Measurements from ENCODE around the gene UBN2. TPM values are rescaled to one million over a fixed set of nuclear protein-coding genes. Genes with fewer than 3 reads are reported as not detected.

UBN2 gene
- total and polyA plus RNA-seq, 2 of the 13 experiments (the other 11 are each of a cell fraction or from before 2014, with no cell fraction given), result 5.6 to 5.7 TPM

GRCh38 chr7:139297795-139298194 is 66.8 kb downstream of the UBN2 start (continued):
- TF ChIP-seq, protein P1, sequence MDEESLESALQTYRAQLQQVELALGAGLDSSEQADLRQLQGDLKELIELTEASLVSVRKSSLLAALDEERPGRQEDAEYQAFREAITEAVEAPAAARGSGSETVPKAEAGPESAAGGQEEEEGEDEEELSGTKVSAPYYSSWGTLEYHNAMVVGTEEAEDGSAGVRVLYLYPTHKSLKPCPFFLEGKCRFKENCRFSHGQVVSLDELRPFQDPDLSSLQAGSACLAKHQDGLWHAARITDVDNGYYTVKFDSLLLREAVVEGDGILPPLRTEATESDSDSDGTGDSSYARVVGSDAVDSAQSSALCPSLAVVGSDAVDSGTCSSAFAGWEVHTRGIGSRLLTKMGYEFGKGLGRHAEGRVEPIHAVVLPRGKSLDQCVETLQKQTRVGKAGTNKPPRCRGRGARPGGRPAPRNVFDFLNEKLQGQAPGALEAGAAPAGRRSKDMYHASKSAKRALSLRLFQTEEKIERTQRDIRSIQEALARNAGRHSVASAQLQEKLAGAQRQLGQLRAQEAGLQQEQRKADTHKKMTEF (CRISPR knock-in tag; IDR thresholded peaks at IDR 0.05), result 0 out of 2 replicates have a peak, but pooled peaks have one; percentile 34
- TF ChIP-seq ELF3 (CRISPR knock-in tag; IDR thresholded peaks at IDR 0.05) (peak; percentile 49), GABPA (IDR thresholded peaks at IDR 0.05; ENCODE audit: low read depth, low read length) (no peak), GABPA (CRISPR knock-in tag; IDR thresholded peaks at IDR 0.05; ENCODE audit: low read depth) (peak; percentile 43)

DNA sequence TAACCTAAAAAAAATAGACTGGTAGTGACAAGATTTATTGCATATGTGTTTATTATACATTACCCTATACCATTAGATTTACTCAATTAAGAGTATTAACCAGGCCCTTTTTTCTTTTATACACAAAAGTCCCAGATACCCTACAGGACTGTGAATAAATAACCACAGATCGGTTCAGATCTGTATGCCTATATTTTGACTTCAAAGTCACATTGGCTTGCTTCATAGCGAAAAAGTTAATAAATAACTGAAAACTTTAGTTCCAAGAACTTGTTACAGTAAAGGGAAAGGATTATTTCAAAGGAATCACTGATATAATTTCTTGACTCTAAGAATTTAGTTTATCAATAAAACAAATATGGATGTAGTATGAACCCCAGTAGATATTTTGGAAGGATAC is 68.3 kb downstream of the UBN2 start:
- in situ Hi-C loops (cut with HindIII; ENCODE audit: extremely low pct_ligation_motif_present, low pct_unique_long_range_greater_than_20kb), result no loop called here
- no peak overlapping the region; a peak in 1 of 6 replicates for H3K4me3 ChIP-seq (replicated peaks in 1 of 3; ENCODE audit: insufficient read depth in 1 of 3, low read depth in 2 of 3, low read length in 3 of 3)
- no TSS peak for BruUV-seq (replicated peaks)
- no peaks in the 10 kb centered on the region for H3K27me3 ChIP-seq (ENCODE audit: control insufficient read depth in 1 of 2, insufficient read depth in 2 of 2, low read length in 2 of 2)
- peak overlapping the region; percentile 21 for H3K4me2 ChIP-seq (ENCODE audit: low read depth, low read length)
- no peak overlapping the region for H2AFZ ChIP-seq (ENCODE audit: low read length)
- CTCF ChIA-PET (ENCODE audit: low intra/inter-chr PET ratio, low total read pairs), result no interaction called here
- POLR2A ChIA-PET, result interaction anchor here (1.0 kb wide), 1 partner anchor 23 kb away, joined by 3 read pairs; no protein-coding TSS in a partner anchor
- FAIRE-seq (no peak), DNase-seq (ENCODE audit: low spot score) (peak; percentile 43), ATAC-seq (peak; percentile 75)
- 37% methylated on average over 2 of the region's 2 CpGs for WGBS (ENCODE audit: low lambda C conversion rate)
- no peaks in the 10 kb centered on the region for H3K79me2 ChIP-seq (ENCODE audit: insufficient read depth, low read length)
- no peak overlapping the region for H3K9ac ChIP-seq (ENCODE audit: insufficient read depth, low read depth, low read length)
- H3K9me3 ChIP-seq (ENCODE audit: low read length), result no peaks in the 10 kb centered on the region
- H3K4me1 ChIP-seq (ENCODE audit: insufficient read depth, low read length), result peaks cover 72% of the 10 kb centered on the region
- H3K36me3 ChIP-seq (replicated peaks in 1 of 2; ENCODE audit: control insufficient read depth in 1 of 2, insufficient read depth in 2 of 2, low read length in 2 of 2), result no peaks in the 10 kb centered on the region; a peak in 1 of 5 replicates
- no peaks in the 10 kb centered on the region for H4K20me1 ChIP-seq (ENCODE audit: insufficient read depth, low read length)
- intact Hi-C loops (cut with micrococcal nuclease; ENCODE audit: unreplicated experiment), result loop anchor here (1.0 kb wide), 1 partner anchor 41 kb away; no protein-coding TSS in a partner anchor
- H3K27ac ChIP-seq (ENCODE audit: extremely low read length, insufficient read depth, low read length), result peak overlapping the region; percentile 24
- no peak for TF ChIP-seq ZFP36 (IDR thresholded peaks at IDR 0.05; ENCODE audit: borderline replicate concordance, low read depth, low read length, partially characterized antibody)
- TF ChIP-seq EHMT2 (IDR thresholded peaks at IDR 0.05; ENCODE audit: borderline replicate concordance, low read depth, low read length), result no peak
- TF ChIP-seq ARID3A (IDR thresholded peaks at IDR 0.05; ENCODE audit: low read depth, low read length), result 0 out of 2 replicates have a peak, but pooled peaks have one; percentile 21
- peak; percentile 26; the same call in 1 of the 2 replicates for TF ChIP-seq ISL2 (CRISPR knock-in tag; IDR thresholded peaks at IDR 0.05)
- 0 out of 2 replicates have a peak, but pooled peaks have one; percentile 14 for TF ChIP-seq BCL6 (CRISPR knock-in tag; IDR thresholded peaks at IDR 0.05)
- TF ChIP-seq EP300 (IDR thresholded peaks at IDR 0.05; ENCODE audit: low read depth in 2 of 2, low read length in 2 of 2), result peak in 1 of 2 experiments; percentile 28; a peak in 2 of 4 replicates
- TF ChIP-seq EP300 (CRISPR knock-in tag; IDR thresholded peaks at IDR 0.05; ENCODE audit: borderline replicate concordance), result no peak
- no peak for TF ChIP-seq ZNF501 (CRISPR knock-in tag; IDR thresholded peaks at IDR 0.05)
- TF ChIP-seq, protein P2, sequence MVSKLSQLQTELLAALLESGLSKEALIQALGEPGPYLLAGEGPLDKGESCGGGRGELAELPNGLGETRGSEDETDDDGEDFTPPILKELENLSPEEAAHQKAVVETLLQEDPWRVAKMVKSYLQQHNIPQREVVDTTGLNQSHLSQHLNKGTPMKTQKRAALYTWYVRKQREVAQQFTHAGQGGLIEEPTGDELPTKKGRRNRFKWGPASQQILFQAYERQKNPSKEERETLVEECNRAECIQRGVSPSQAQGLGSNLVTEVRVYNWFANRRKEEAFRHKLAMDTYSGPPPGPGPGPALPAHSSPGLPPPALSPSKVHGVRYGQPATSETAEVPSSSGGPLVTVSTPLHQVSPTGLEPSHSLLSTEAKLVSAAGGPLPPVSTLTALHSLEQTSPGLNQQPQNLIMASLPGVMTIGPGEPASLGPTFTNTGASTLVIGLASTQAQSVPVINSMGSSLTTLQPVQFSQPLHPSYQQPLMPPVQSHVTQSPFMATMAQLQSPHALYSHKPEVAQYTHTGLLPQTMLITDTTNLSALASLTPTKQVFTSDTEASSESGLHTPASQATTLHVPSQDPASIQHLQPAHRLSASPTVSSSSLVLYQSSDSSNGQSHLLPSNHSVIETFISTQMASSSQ (IDR thresholded peaks at IDR 0.05; ENCODE audit: low read depth), result peak; percentile 79
- TF ChIP-seq, protein P2 (CRISPR knock-in tag; IDR thresholded peaks at IDR 0.05; ENCODE audit: borderline replicate concordance), result peak; percentile 52; the same call in 1 of the 2 replicates
- TF ChIP-seq MAF1 (CRISPR knock-in tag; IDR thresholded peaks at IDR 0.05; ENCODE audit: borderline replicate concordance), result no peak
- no peak for TF ChIP-seq ZNF225 (CRISPR knock-in tag; IDR thresholded peaks at IDR 0.05)
- no peak for TF ChIP-seq FOXA3 (CRISPR knock-in tag; IDR thresholded peaks at IDR 0.05)
- 0 out of 2 replicates have a peak, but pooled peaks have one; percentile 15 for TF ChIP-seq NCOA2 (CRISPR knock-in tag; IDR thresholded peaks at IDR 0.05)
